Adrenal gland (tissue), 12 donors: ENCODE measurements around the gene EXD3. TPM values are rescaled to one million over a fixed set of nuclear protein-coding genes. Genes with fewer than 3 reads are reported as not detected.

ENCODE experiments used
- DNase-seq, 7 donors: peaks; one replicate each; pipeline ENCODE4 v3.0.0-alpha.2; 2019 to 2020
- H3K27ac ChIP-seq, 5 donors: fragments of 200-600 bp; sonication (generic) in 4 of 5; 1 replicate in 3 of 5; 2 replicates in 2 of 5; pipeline versions ENCODE4 v1.5.1 to v1.8.0; 2016 to 2020; ENCODE audit warnings: mild to moderate bottlenecking in 1 of 5
- H3K27me3 ChIP-seq: fragments of 200-600 bp; 2 replicates; pipeline ENCODE4 v1.8.0; 2021
- H3K36me3 ChIP-seq, 2 donors: fragments of 200-600 bp; replicated peaks in 1 of 2; 1 replicate in 1 of 2; 2 replicates in 1 of 2; pipeline versions ENCODE4 v1.5.1 to v1.8.0; 2018 to 2022
- H3K4me1 ChIP-seq, 2 donors: fragments of 200-600 bp; replicated peaks in 1 of 2; 1 replicate in 1 of 2; 2 replicates in 1 of 2; pipeline versions ENCODE4 v1.5.1 to v1.8.0; 2018 to 2021
- H3K4me3 ChIP-seq, 4 donors: fragments of 200-600 bp; sonication (generic) in 3 of 4; one replicate each; pipeline ENCODE4 v1.5.1; 2016 to 2018
- H3K9me3 ChIP-seq, 3 donors: fragments of 200-600 bp; sonication (generic) in 1 of 3; replicated peaks in 1 of 3; 1 replicate in 2 of 3; 2 replicates in 1 of 3; pipeline versions ENCODE4 v1.5.1 to v1.8.0; 2016 to 2021
- POLR2A ChIP-seq, 2 donors: fragments of 450-650 bp; IDR thresholded peaks; one replicate each; pipeline ENCODE4 v1.6.1; 2017; ENCODE audit warnings: antibody characterized with exemption in 2 of 2, mild to moderate bottlenecking in 2 of 2, moderate library complexity in 1 of 2
- WGBS, 4 donors: extraction: QIAGEN DNeasy Blood & Tissue Kit in 2 of 4; methylation state at CpG; one replicate each; pipeline versions ENCODE4 v1.1.5 to v1.1.7; 2013 to 2017; 5-methylcytosine and 5-hydroxymethylcytosine counted together
- intact Hi-C, 2 donors: fragments of 100-400 bp; cut with DNase I; formaldehyde crosslinking; loops; one replicate each; pipeline versions ENCODE4 v1.14.1 to v1.15.0; 2022 to 2023
- polyA plus RNA-seq, 3 donors: library from polyadenylated mRNA; stranded (reverse); fragments of 200-250 nt in 2 of 3; fragments of 350-450 nt in 1 of 3; fragmentation: Illumina TruSeq in 1 of 3; extraction: RNeasy Lipid Tissue Mini Kit (QIAGEN cat#74804) in 1 of 3; gene quantifications; one replicate each; pipeline ENCODE4 v1.2.3, GENCODE V29; 2013 to 2014
- total RNA-seq, 9 donors: library from RNA; depleted of rRNA in 4 of 9; stranded (reverse); fragments of >200 nt in 4 of 9; fragments of 120-200 nt in 1 of 9; fragmentation: NEBNext Ultra II Directional in 1 of 9; extraction: Animal tissue kit (Norgen Biotek cat#: 25700) in 1 of 9; gene quantifications; one replicate each; pipeline versions ENCODE4 v1.1.0 to v1.2.4, GENCODE V29; 2013 to 2023
- TF ChIP-seq, protein P1 (sequence below), 6 experiments: fragments of 450-650 bp in 4 of 6; fragments of 200-600 bp in 2 of 6; sonication (generic) in 1 of 6; IDR thresholded peaks; 1 replicate in 5 of 6; 2 replicates in 1 of 6; pipeline versions ENCODE4 v1.5.1 to v1.8.0; 2016 to 2021; ENCODE audit warnings: antibody characterized with exemption in 6 of 6, mild to moderate bottlenecking in 2 of 6, moderate library complexity in 1 of 6
- donor health status: healthy with polysubstance abuse.
- donor health status: Bipolar disorder and iron deficiency.
- donor health status: DM: yes; HTN: yes; CAD: no.
- donor health status: DM: no; HTN: no; CAD: no.
- donor health status: DM: no; HTN: no; CAD: no.
- donor health status: DM: yes; HTN: yes; CAD: no.

Gene EXD3
- total and polyA plus RNA-seq, 12 donors: 1.2 to 111 (median 23.9) TPM

GRCh38 chr9:137321726-137322361 lies 101.1 kb downstream of the EXD3 start:
- no peak for TF ChIP-seq POLR2A (IDR thresholded peaks at IDR 0.05)
- TF ChIP-seq, protein P1, sequence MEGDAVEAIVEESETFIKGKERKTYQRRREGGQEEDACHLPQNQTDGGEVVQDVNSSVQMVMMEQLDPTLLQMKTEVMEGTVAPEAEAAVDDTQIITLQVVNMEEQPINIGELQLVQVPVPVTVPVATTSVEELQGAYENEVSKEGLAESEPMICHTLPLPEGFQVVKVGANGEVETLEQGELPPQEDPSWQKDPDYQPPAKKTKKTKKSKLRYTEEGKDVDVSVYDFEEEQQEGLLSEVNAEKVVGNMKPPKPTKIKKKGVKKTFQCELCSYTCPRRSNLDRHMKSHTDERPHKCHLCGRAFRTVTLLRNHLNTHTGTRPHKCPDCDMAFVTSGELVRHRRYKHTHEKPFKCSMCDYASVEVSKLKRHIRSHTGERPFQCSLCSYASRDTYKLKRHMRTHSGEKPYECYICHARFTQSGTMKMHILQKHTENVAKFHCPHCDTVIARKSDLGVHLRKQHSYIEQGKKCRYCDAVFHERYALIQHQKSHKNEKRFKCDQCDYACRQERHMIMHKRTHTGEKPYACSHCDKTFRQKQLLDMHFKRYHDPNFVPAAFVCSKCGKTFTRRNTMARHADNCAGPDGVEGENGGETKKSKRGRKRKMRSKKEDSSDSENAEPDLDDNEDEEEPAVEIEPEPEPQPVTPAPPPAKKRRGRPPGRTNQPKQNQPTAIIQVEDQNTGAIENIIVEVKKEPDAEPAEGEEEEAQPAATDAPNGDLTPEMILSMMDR (IDR thresholded peaks at IDR 0.05): no peak
- 88 to 92% (median 90%) methylated on average over 11 to 22 of the region's 22 CpGs for WGBS, 4 donors
- intact Hi-C loops: no loop called here
- DNase-seq: no peak
- H3K4me3 ChIP-seq: no peak overlapping the region
- no peaks in the 10 kb centered on the region for H3K27me3 ChIP-seq
- no peaks in the 10 kb centered on the region for H3K36me3 ChIP-seq
- H3K9me3 ChIP-seq: no peaks in the 10 kb centered on the region
- no peaks in the 10 kb centered on the region for H3K4me1 ChIP-seq
- no peak overlapping the region for H3K27ac ChIP-seq

GRCh38 chr9:137320555-137321384 lies 102.2 kb downstream of the EXD3 start:
- DNase-seq: peak in 4 of 7 donors; percentile 7 to 63 (median 36)

GRCh38 chr9:137319739-137320551 lies 103.0 kb downstream of the EXD3 start:
- H3K4me1 ChIP-seq: peaks cover 0 to 12% of the 10 kb centered on the region in 2 donors
- no peaks in the 10 kb centered on the region for H3K9me3 ChIP-seq
- intact Hi-C loops: no loop called here
- peaks cover 8% of the 10 kb centered on the region for H3K27me3 ChIP-seq
- no peak for TF ChIP-seq POLR2A (IDR thresholded peaks at IDR 0.05)
- TF ChIP-seq, protein P1 (IDR thresholded peaks at IDR 0.05): no peak
- no peak overlapping the region for H3K4me3 ChIP-seq
- H3K36me3 ChIP-seq: no peaks in the 10 kb centered on the region
- DNase-seq: no peak
- WGBS, 4 donors: 86 to 92% (median 88%) methylated on average over 12 to 22 of the region's 22 CpGs; no CpG with 5 or more reads in 1 of the 4 donors
- H3K27ac ChIP-seq: peak overlapping the region in 1 of 5 donors; percentile 35

More at GRCh38 chr9:137320555-137321384, 102.2 kb downstream of the EXD3 start:
- Histone ChIP-seq H3K4me1 (peaks cover 0 to 9% of the 10 kb centered on the region in 2 donors), H3K27ac (peak overlapping the region in 1 of 5 donors; percentile 35), H3K4me3 (no peak overlapping the region), H3K36me3 (no peaks in the 10 kb centered on the region), H3K27me3 (peaks cover 8% of the 10 kb centered on the region), H3K9me3 (no peaks in the 10 kb centered on the region)
- TF ChIP-seq, protein P1 (IDR thresholded peaks at IDR 0.05): no peak
- TF ChIP-seq POLR2A (IDR thresholded peaks at IDR 0.05): no peak
- 53 to 67% (median 59%) methylated on average over 8 to 24 of the region's 24 CpGs for WGBS, 4 donors
- intact Hi-C loops: no loop called here
